Natural killer cell (primary cell): ENCODE measurements around the gene GAS6. TPM values are rescaled to one million over a fixed set of nuclear protein-coding genes. Genes with fewer than 3 reads are reported as not detected.

Experiments used
- ATAC-seq, 3 donors: fragments of 150-1000 bp in 2 of 3; fragments of 200-7000 bp in 1 of 3; cut with Tn5 transposase; 1 replicate in 1 of 3; 2 replicates in 2 of 3; pipeline ENCODE4 v1.10.0; 2021; ENCODE audit warnings: mild to moderate bottlenecking in 2 of 3, moderate library complexity in 2 of 3
- DNase-seq, 2 donors: peaks; one replicate each; pipeline versions ENCODE4 v3.0.0 to v3.0.0-alpha.2; 2013 to 2021; ENCODE audit warnings: mixed read lengths in 1 of 2
- H3K27ac ChIP-seq: one replicate; pipeline ENCODE4 v1.5.1; 2013; ENCODE audit warnings: mild to moderate bottlenecking, low read length
- H3K27me3 ChIP-seq: one replicate; pipeline ENCODE4 v1.6.1; 2013; ENCODE audit warnings: low read length; ENCODE audit not compliant: control insufficient read depth, insufficient read depth
- H3K36me3 ChIP-seq: one replicate; pipeline ENCODE4 v1.6.1; 2013; ENCODE audit warnings: low read length; ENCODE audit not compliant: control insufficient read depth, insufficient read depth
- H3K4me1 ChIP-seq: one replicate; pipeline ENCODE4 v1.6.1; 2013; ENCODE audit warnings: low read length; ENCODE audit not compliant: control insufficient read depth, insufficient read depth
- H3K4me3 ChIP-seq: one replicate; pipeline ENCODE4 v1.5.1; 2013; ENCODE audit warnings: low read length
- H3K9me3 ChIP-seq: one replicate; pipeline ENCODE4 v1.6.1; 2013; ENCODE audit warnings: low read length; ENCODE audit not compliant: control insufficient read depth, insufficient read depth
- H3K27ac Mint-ChIP-seq, 2 donors: one replicate each; pipeline ENCODE4 v1.8.0; 2022; ENCODE audit warnings: mild to moderate bottlenecking in 2 of 2, mixed read lengths in 2 of 2, moderate library complexity in 1 of 2
- H3K27me3 Mint-ChIP-seq, 2 donors: one replicate each; pipeline ENCODE4 v1.8.0; 2022; ENCODE audit warnings: low read depth in 2 of 2, mixed read lengths in 2 of 2
- H3K36me3 Mint-ChIP-seq: one replicate; pipeline ENCODE4 v1.8.0; 2022; ENCODE audit warnings: mixed read lengths
- H3K4me1 Mint-ChIP-seq, 2 donors: one replicate each; pipeline ENCODE4 v1.8.0; 2022; ENCODE audit warnings: mixed read lengths in 2 of 2
- H3K4me3 Mint-ChIP-seq: one replicate; pipeline ENCODE4 v1.8.0; 2022; ENCODE audit warnings: mild to moderate bottlenecking, moderate library complexity, mixed read lengths
- H3K9me3 Mint-ChIP-seq, 2 donors: one replicate each; pipeline ENCODE4 v1.8.0; 2022; ENCODE audit warnings: mixed read lengths in 2 of 2
- WGBS: methylation state at CpG from one replicate; pipeline ENCODE4 v1.1.7; 2013; ENCODE audit warnings: missing lambda C conversion rate; ENCODE audit not compliant: insufficient coverage; 5-methylcytosine and 5-hydroxymethylcytosine counted together
- intact Hi-C: fragments of 100-400 bp; cut with micrococcal nuclease; formaldehyde crosslinking; loops from one replicate; pipeline ENCODE4 v1.14.2; 2022
- total RNA-seq, 4 donors: library from RNA; stranded (reverse); fragments of 120-200 nt in 1 of 4; gene quantifications; one replicate each; pipeline versions ENCODE4 v1.2.3 to v1.2.4, GENCODE V29; 2013 to 2022
- TF ChIP-seq, protein P1 (sequence below): fragments of 200-600 bp; IDR thresholded peaks from one replicate; pipeline ENCODE4 v1.8.0; 2022; ENCODE audit warnings: antibody characterized with exemption

GAS6 gene
- total RNA-seq, 3 donors from 2014 or later (not counting 1 experiment from before 2014, with no cell fraction given) = 0.40 to 1.4 (median 0.41) TPM

- Histone ChIP-seq H3K27ac (no peak overlapping the region), H3K36me3 (no peaks in the 10 kb centered on the region), H3K4me1 (no peaks in the 10 kb centered on the region), H3K4me3 (no peak overlapping the region), H3K9me3 (no peaks in the 10 kb centered on the region), H3K27me3 (no peaks in the 10 kb centered on the region)
- H3K27ac Mint-ChIP-seq = no peak overlapping the region
- intact Hi-C loops = no loop called here
- WGBS = 82% methylated on average over 19 of the region's 19 CpGs
- no peaks in the 10 kb centered on the region for H3K36me3 Mint-ChIP-seq
- TF ChIP-seq, protein P1, sequence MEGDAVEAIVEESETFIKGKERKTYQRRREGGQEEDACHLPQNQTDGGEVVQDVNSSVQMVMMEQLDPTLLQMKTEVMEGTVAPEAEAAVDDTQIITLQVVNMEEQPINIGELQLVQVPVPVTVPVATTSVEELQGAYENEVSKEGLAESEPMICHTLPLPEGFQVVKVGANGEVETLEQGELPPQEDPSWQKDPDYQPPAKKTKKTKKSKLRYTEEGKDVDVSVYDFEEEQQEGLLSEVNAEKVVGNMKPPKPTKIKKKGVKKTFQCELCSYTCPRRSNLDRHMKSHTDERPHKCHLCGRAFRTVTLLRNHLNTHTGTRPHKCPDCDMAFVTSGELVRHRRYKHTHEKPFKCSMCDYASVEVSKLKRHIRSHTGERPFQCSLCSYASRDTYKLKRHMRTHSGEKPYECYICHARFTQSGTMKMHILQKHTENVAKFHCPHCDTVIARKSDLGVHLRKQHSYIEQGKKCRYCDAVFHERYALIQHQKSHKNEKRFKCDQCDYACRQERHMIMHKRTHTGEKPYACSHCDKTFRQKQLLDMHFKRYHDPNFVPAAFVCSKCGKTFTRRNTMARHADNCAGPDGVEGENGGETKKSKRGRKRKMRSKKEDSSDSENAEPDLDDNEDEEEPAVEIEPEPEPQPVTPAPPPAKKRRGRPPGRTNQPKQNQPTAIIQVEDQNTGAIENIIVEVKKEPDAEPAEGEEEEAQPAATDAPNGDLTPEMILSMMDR = no peak
- DNase-seq (no peak), ATAC-seq (no peak)
- no peaks in the 10 kb centered on the region for H3K9me3 Mint-ChIP-seq
- no peaks in the 10 kb centered on the region for H3K4me1 Mint-ChIP-seq
- no peaks in the 10 kb centered on the region for H3K27me3 Mint-ChIP-seq
- no peak overlapping the region for H3K4me3 Mint-ChIP-seq
Measured at GRCh38 chr13:113823771-113824170, 40.1 kb downstream of the GAS6 start.

- no peak for DNase-seq
- no peaks in the 10 kb centered on the region for H3K9me3 ChIP-seq
- intact Hi-C loops = no loop called here
- Mint-ChIP-seq H3K4me3 (no peak overlapping the region), H3K27ac (no peak overlapping the region), H3K36me3 (no peaks in the 10 kb centered on the region), H3K9me3 (no peaks in the 10 kb centered on the region), H3K4me1 (no peaks in the 10 kb centered on the region), H3K27me3 (no peaks in the 10 kb centered on the region)
- H3K4me3 ChIP-seq = no peak overlapping the region
- H3K27ac ChIP-seq = no peak overlapping the region
- H3K4me1 ChIP-seq = no peaks in the 10 kb centered on the region
- ATAC-seq = no peak
- H3K36me3 ChIP-seq = no peaks in the 10 kb centered on the region
- TF ChIP-seq, protein P1 = no peak
- no peaks in the 10 kb centered on the region for H3K27me3 ChIP-seq
- WGBS = 93% methylated on average over 45 of the region's 45 CpGs
Measured at GRCh38 chr13:113822956-113823744, 40.7 kb downstream of the GAS6 start.

GRCh38 chr13:113822266-113822665 is 41.6 kb downstream of the GAS6 start:
- Mint-ChIP-seq H3K9me3 (no peaks in the 10 kb centered on the region), H3K36me3 (no peaks in the 10 kb centered on the region), H3K4me3 (no peak overlapping the region), H3K4me1 (peaks cover 0 to 4% of the 10 kb centered on the region in 2 donors), H3K27ac (no peak overlapping the region), H3K27me3 (no peaks in the 10 kb centered on the region)
- no peaks in the 10 kb centered on the region for H3K4me1 ChIP-seq
- no peaks in the 10 kb centered on the region for H3K9me3 ChIP-seq
- no peak overlapping the region for H3K27ac ChIP-seq
- H3K27me3 ChIP-seq = no peaks in the 10 kb centered on the region
- intact Hi-C loops = no loop called here
- WGBS = 96% methylated on average over 12 of the region's 12 CpGs
- no peaks in the 10 kb centered on the region for H3K36me3 ChIP-seq
- ATAC-seq (no peak), DNase-seq (no peak)
- TF ChIP-seq, protein P1 = no peak
- H3K4me3 ChIP-seq = no peak overlapping the region

- no peak for ATAC-seq
- no peaks in the 10 kb centered on the region for H3K9me3 Mint-ChIP-seq
- H3K4me1 Mint-ChIP-seq = peaks cover 0 to 8% of the 10 kb centered on the region in 2 donors
- H3K36me3 ChIP-seq = no peaks in the 10 kb centered on the region
- peaks cover 3% of the 10 kb centered on the region for H3K4me1 ChIP-seq
- no peak overlapping the region for H3K4me3 ChIP-seq
- no peaks in the 10 kb centered on the region for H3K9me3 ChIP-seq
- DNase-seq = no peak
- no peaks in the 10 kb centered on the region for H3K27me3 Mint-ChIP-seq
- intact Hi-C loops = no loop called here
- no peak overlapping the region for H3K27ac Mint-ChIP-seq
- H3K4me3 Mint-ChIP-seq = no peak overlapping the region
- no peaks in the 10 kb centered on the region for H3K36me3 Mint-ChIP-seq
- 97% methylated on average over 24 of the region's 24 CpGs for WGBS
- no peaks in the 10 kb centered on the region for H3K27me3 ChIP-seq
- no peak overlapping the region for H3K27ac ChIP-seq
- TF ChIP-seq, protein P1 = no peak
Measured at GRCh38 chr13:113821847-113822246, 42.0 kb downstream of the GAS6 start.
